ENCODE results near the gene ING5.

The ING5 gene

DNA sequence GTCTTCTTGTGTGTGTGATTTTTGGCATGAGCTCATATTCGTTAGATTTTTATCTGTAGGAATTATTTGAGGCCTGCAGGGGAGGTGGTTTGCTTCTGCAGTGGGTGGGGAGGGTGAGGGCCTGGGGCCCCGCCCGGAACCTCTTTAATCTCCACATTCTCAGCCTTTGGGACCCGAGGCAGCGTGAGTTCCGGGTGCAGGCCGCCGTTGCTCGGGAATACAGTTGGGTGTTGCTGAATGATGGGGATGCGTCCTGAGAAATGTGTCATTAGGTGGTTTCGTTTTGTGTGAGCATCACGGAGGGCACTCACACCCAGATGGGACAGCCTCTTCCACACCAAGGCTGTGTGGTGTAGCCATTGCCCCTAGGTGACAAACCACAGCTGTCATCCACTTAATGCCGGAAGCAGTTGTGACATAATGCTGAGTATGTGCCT lies 61.1 kb downstream of the ING5 start:
- Histone ChIP-seq H3K4me2 (ENCODE audit: low read depth, low read length, poor library complexity, severe bottlenecking) (no peak overlapping the region), H4K20me1 (ENCODE audit: low read depth, low read length) (no peaks in the 10 kb centered on the region), H2AFZ (ENCODE audit: low read depth, low read length, severe bottlenecking) (no peak overlapping the region), H3K9ac (ENCODE audit: low read length) (no peak overlapping the region), H3K9me2 (replicated peaks; ENCODE audit: insufficient read depth, low read length) (no peaks in the 10 kb centered on the region), H3K27me3 (ENCODE audit: low read length) (no peaks in the 10 kb centered on the region), H3K36me3 (ENCODE audit: low read length) (peaks cover 4% of the 10 kb centered on the region; the same call in 1 of the 2 replicates), H3F3A (ENCODE audit: insufficient read depth) (no peaks in the 10 kb centered on the region; the same call in 1 of the 2 replicates), H3K4me3 (ENCODE audit: insufficient read depth, low read length, poor library complexity, severe bottlenecking) (no peak overlapping the region), H3K27ac (ENCODE audit: low read depth, low read length) (no peak overlapping the region), H3K9me3 (ENCODE audit: insufficient read depth, low read length) (no peaks in the 10 kb centered on the region), H3K79me2 (ENCODE audit: insufficient read depth, low read length) (no peaks in the 10 kb centered on the region)
- no peak for TF ChIP-seq CTCF (IDR thresholded peaks at IDR 0.05; ENCODE audit: insufficient read depth, low read length, poor library complexity, severe bottlenecking)
- TF ChIP-seq EZH2phosphoT487 (conservative IDR thresholded peaks at IDR 0.05; ENCODE audit: low read length) = no peak

- H3K4me3 ChIP-seq (ENCODE audit: insufficient read depth, low read length, poor library complexity, severe bottlenecking) = no peak overlapping the region
- H3K9me2 ChIP-seq (replicated peaks; ENCODE audit: insufficient read depth, low read length) = no peaks in the 10 kb centered on the region
- no peaks in the 10 kb centered on the region for H3K79me2 ChIP-seq (ENCODE audit: insufficient read depth, low read length)
- no peaks in the 10 kb centered on the region; the same call in 1 of the 2 replicates for H3F3A ChIP-seq (ENCODE audit: insufficient read depth)
- no peaks in the 10 kb centered on the region for H3K9me3 ChIP-seq (ENCODE audit: insufficient read depth, low read length)
- H3K36me3 ChIP-seq (ENCODE audit: low read length) = peaks cover 4% of the 10 kb centered on the region; the same call in 1 of the 2 replicates
- H2AFZ ChIP-seq (ENCODE audit: low read depth, low read length, severe bottlenecking) = no peak overlapping the region
- H3K4me2 ChIP-seq (ENCODE audit: low read depth, low read length, poor library complexity, severe bottlenecking) = no peak overlapping the region
- no peak overlapping the region for H3K27ac ChIP-seq (ENCODE audit: low read depth, low read length)
- no peaks in the 10 kb centered on the region for H4K20me1 ChIP-seq (ENCODE audit: low read depth, low read length)
- no peak overlapping the region for H3K9ac ChIP-seq (ENCODE audit: low read length)
- no peaks in the 10 kb centered on the region for H3K27me3 ChIP-seq (ENCODE audit: low read length)
- TF ChIP-seq EZH2phosphoT487 (conservative IDR thresholded peaks at IDR 0.05; ENCODE audit: low read length) (no peak), CTCF (IDR thresholded peaks at IDR 0.05; ENCODE audit: insufficient read depth, low read length, poor library complexity, severe bottlenecking) (no peak)
Observed at GRCh38 chr2:241763551-241764274, 61.9 kb downstream of the ING5 start.

GRCh38 chr2:241764275-241765241 lies 62.7 kb downstream of the ING5 start:
- H3K9me2 ChIP-seq (replicated peaks; ENCODE audit: insufficient read depth, low read length) = no peaks in the 10 kb centered on the region
- H3K9ac ChIP-seq (ENCODE audit: low read length) = no peak overlapping the region
- no peak overlapping the region for H3K4me3 ChIP-seq (ENCODE audit: insufficient read depth, low read length, poor library complexity, severe bottlenecking)
- no peaks in the 10 kb centered on the region for H3K79me2 ChIP-seq (ENCODE audit: insufficient read depth, low read length)
- H3F3A ChIP-seq (ENCODE audit: insufficient read depth) = no peaks in the 10 kb centered on the region
- no peak overlapping the region for H2AFZ ChIP-seq (ENCODE audit: low read depth, low read length, severe bottlenecking)
- H3K4me2 ChIP-seq (ENCODE audit: low read depth, low read length, poor library complexity, severe bottlenecking) = no peak overlapping the region
- no peaks in the 10 kb centered on the region for H3K27me3 ChIP-seq (ENCODE audit: low read length)
- H4K20me1 ChIP-seq (ENCODE audit: low read depth, low read length) = no peaks in the 10 kb centered on the region
- H3K27ac ChIP-seq (ENCODE audit: low read depth, low read length) = no peak overlapping the region
- H3K36me3 ChIP-seq (ENCODE audit: low read length) = peaks cover 3% of the 10 kb centered on the region; the same call in 1 of the 2 replicates
- no peak for TF ChIP-seq CTCF (IDR thresholded peaks at IDR 0.05; ENCODE audit: insufficient read depth, low read length, poor library complexity, severe bottlenecking)
- no peak for TF ChIP-seq EZH2phosphoT487 (conservative IDR thresholded peaks at IDR 0.05; ENCODE audit: low read length)
- no peaks in the 10 kb centered on the region for H3K9me3 ChIP-seq (ENCODE audit: insufficient read depth, low read length)
